ENCODE results near the gene CEL. TPM values are rescaled to one million over a fixed set of nuclear protein-coding genes. Genes with fewer than 3 reads are reported as not detected.

The CEL gene
- total RNA-seq, 1 experiment from 2014 or later, result 6.9 TPM

DNA sequence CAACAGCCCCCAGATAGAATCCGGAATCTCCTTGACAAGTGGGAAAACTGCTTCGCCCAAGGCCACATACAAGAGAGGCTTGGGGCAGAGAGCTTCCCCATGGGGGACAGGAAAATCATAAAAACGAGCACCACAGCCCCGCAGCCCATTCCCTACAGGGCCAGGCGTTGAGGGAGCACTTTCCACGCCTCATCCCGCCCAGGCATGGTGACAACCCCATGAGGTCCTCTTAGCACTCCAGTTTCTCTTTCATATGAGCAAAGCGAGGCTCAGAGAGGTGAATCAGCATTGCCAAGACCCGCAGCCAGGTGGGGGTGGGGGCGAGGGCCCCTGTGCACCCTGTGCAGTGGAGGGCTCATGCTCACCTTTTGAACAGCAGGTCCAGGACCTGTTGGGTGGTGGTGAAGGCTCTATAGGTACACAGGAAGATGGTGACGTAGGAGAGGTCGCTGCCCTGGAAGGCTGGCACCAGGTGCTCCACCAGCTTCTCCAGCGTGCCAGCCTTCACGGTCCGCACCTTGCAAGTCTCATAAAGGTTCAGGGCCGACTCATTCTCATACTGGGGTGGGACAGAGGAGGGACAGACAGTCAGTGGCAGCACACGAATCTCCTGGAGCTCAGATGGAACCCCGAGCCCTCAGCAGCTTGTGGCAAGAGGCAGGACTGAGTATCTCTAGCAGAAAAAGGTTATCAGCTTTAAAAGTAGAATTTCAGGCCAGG is 48.3 kb downstream of the CEL start:
- RAD21 ChIA-PET (ENCODE audit: low non-redundant PET in 1 of 2, low total read pairs in 2 of 2, uncharacterized antibody in 2 of 2, unreplicated experiment in 2 of 2), result no interaction called here
- intact Hi-C loops (cut with micrococcal nuclease), result no loop called here
- CTCF ChIA-PET, result interaction anchor here (3.9 kb wide), 1 partner anchor 35 kb away, joined by 20 read pairs; no protein-coding TSS in a partner anchor
- DNase-seq (ENCODE audit: low read depth, low spot score), result no peak
- H3K27ac ChIP-seq (ENCODE audit: low read depth, low read length), result no peak overlapping the region
- H4K20me1 ChIP-seq (ENCODE audit: insufficient read depth), result no peaks in the 10 kb centered on the region
- no TSS peak for BruUV-seq (replicated peaks)
- no peaks in the 10 kb centered on the region for H3K27me3 ChIP-seq (ENCODE audit: insufficient read depth, low read length)
- H3K36me3 ChIP-seq (ENCODE audit: control insufficient read depth in 1 of 2, insufficient read depth in 2 of 2, low read length in 2 of 2), result peaks cover 19 to 32% of the 10 kb centered on the region in 2 experiments
- H3K9me2 ChIP-seq (ENCODE audit: insufficient read depth), result no peaks in the 10 kb centered on the region
- no peak overlapping the region for H3K4me3 ChIP-seq (replicated peaks in 1 of 2; ENCODE audit: low read depth in 1 of 2, low read length in 2 of 2)
- H3K9me3 ChIP-seq (ENCODE audit: control insufficient read depth in 1 of 2, insufficient read depth in 1 of 2, low read depth in 1 of 2, low read length in 2 of 2), result no peaks in the 10 kb centered on the region
- peaks cover 0 to 5% of the 10 kb centered on the region in 2 experiments; a peak in 1 of 4 replicates for H3K4me1 ChIP-seq (ENCODE audit: control insufficient read depth in 1 of 2, insufficient read depth in 2 of 2, low read length in 2 of 2)
- POLR2A ChIA-PET, result no interaction called here
- no peak overlapping the region for H2AFZ ChIP-seq (ENCODE audit: low read depth, low read length, poor library complexity, severe bottlenecking)
- no peak for TF ChIP-seq SP1 (IDR thresholded peaks at IDR 0.05; ENCODE audit: low read depth)
- TF ChIP-seq CEBPB (IDR thresholded peaks at IDR 0.05; ENCODE audit: low read depth), result no peak
- TF ChIP-seq, protein P1, sequence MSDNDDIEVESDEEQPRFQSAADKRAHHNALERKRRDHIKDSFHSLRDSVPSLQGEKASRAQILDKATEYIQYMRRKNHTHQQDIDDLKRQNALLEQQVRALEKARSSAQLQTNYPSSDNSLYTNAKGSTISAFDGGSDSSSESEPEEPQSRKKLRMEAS (IDR thresholded peaks at IDR 0.05), result no peak
- TF ChIP-seq ELF1 (IDR thresholded peaks at IDR 0.05; ENCODE audit: borderline replicate concordance, low read depth), result no peak
- TF ChIP-seq EZH2 (IDR thresholded peaks at IDR 0.05), result no peak
- no peak for TF ChIP-seq EGR1 (IDR thresholded peaks at IDR 0.05; ENCODE audit: low read depth)
- no peak for TF ChIP-seq FOSL1 (IDR thresholded peaks at IDR 0.05; ENCODE audit: low read depth)
- no peak for TF ChIP-seq EZH2phosphoT487 (IDR thresholded peaks at IDR 0.05; ENCODE audit: borderline replicate concordance)
- TF ChIP-seq POLR2A (IDR thresholded peaks at IDR 0.05; ENCODE audit: borderline replicate concordance, extremely low read depth, insufficient read depth, insufficient read length), result no peak
- TF ChIP-seq, protein P2, sequence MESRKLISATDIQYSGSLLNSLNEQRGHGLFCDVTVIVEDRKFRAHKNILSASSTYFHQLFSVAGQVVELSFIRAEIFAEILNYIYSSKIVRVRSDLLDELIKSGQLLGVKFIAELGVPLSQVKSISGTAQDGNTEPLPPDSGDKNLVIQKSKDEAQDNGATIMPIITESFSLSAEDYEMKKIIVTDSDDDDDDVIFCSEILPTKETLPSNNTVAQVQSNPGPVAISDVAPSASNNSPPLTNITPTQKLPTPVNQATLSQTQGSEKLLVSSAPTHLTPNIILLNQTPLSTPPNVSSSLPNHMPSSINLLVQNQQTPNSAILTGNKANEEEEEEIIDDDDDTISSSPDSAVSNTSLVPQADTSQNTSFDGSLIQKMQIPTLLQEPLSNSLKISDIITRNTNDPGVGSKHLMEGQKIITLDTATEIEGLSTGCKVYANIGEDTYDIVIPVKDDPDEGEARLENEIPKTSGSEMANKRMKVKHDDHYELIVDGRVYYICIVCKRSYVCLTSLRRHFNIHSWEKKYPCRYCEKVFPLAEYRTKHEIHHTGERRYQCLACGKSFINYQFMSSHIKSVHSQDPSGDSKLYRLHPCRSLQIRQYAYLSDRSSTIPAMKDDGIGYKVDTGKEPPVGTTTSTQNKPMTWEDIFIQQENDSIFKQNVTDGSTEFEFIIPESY (IDR thresholded peaks at IDR 0.05; ENCODE audit: extremely low read depth, insufficient replicate concordance, low read length), result no peak
- TF ChIP-seq SRF (IDR thresholded peaks at IDR 0.05; ENCODE audit: low read depth), result no peak
- TF ChIP-seq TCF7L2 (IDR thresholded peaks at IDR 0.05; ENCODE audit: borderline replicate concordance, extremely low read depth, insufficient read depth, insufficient read length), result no peak
- TF ChIP-seq JUND (IDR thresholded peaks at IDR 0.05), result no peak
- no peak for TF ChIP-seq CBX3 (IDR thresholded peaks at IDR 0.05; ENCODE audit: low read depth)
- TF ChIP-seq, protein P3, sequence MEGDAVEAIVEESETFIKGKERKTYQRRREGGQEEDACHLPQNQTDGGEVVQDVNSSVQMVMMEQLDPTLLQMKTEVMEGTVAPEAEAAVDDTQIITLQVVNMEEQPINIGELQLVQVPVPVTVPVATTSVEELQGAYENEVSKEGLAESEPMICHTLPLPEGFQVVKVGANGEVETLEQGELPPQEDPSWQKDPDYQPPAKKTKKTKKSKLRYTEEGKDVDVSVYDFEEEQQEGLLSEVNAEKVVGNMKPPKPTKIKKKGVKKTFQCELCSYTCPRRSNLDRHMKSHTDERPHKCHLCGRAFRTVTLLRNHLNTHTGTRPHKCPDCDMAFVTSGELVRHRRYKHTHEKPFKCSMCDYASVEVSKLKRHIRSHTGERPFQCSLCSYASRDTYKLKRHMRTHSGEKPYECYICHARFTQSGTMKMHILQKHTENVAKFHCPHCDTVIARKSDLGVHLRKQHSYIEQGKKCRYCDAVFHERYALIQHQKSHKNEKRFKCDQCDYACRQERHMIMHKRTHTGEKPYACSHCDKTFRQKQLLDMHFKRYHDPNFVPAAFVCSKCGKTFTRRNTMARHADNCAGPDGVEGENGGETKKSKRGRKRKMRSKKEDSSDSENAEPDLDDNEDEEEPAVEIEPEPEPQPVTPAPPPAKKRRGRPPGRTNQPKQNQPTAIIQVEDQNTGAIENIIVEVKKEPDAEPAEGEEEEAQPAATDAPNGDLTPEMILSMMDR (IDR thresholded peaks at IDR 0.05 in 2 of 3, conservative IDR thresholded peaks at IDR 0.05 in 1 of 3; ENCODE audit: borderline replicate concordance in 1 of 3, insufficient read depth in 1 of 3, low read depth in 2 of 3, low read length in 2 of 3), result no peak
- ATAC-seq, result no peak
- no peak overlapping the region for H3K4me2 ChIP-seq (ENCODE audit: low read length)
- H3K79me2 ChIP-seq (ENCODE audit: insufficient read depth, low read length), result peaks cover 5% of the 10 kb centered on the region; the same call in 1 of the 2 replicates
- no peak overlapping the region for H3K9ac ChIP-seq (ENCODE audit: low read length)
